Gastrocnemius medialis (tissue), 4 donors: Measurements from ENCODE around the gene SLC35B4. TPM values are rescaled to one million over a fixed set of nuclear protein-coding genes. Genes with fewer than 3 reads are reported as not detected.

Source experiments
- ATAC-seq, 2 donors: fragments of 150-250 bp; one replicate each; pipeline ENCODE4 v1.9.1; 2016
- DNase-seq, 2 donors: peaks; one replicate each; pipeline ENCODE4 v3.0.0-alpha.2; 2019
- H3K27ac ChIP-seq, 4 donors: fragments of 200-600 bp; sonication (generic); 1 replicate in 1 of 4; 2 replicates in 3 of 4; pipeline ENCODE4 v1.5.1; 2016 to 2018; ENCODE audit warnings: mild to moderate bottlenecking in 2 of 4, moderate library complexity in 1 of 4
- H3K27me3 ChIP-seq, 3 donors: fragments of 200-600 bp; sonication (generic) in 2 of 3; 1 replicate in 1 of 3; 2 replicates in 2 of 3; pipeline versions ENCODE4 v1.5.1 to v1.6.0; 2016 to 2019; ENCODE audit warnings: mild to moderate bottlenecking in 1 of 3, moderate library complexity in 1 of 3
- H3K36me3 ChIP-seq, 2 donors: fragments of 200-600 bp; sonication (generic) in 1 of 2; one replicate each; pipeline ENCODE4 v1.5.1; 2017 to 2018
- H3K4me1 ChIP-seq, 2 donors: fragments of 200-600 bp; sonication (generic) in 1 of 2; one replicate each; pipeline ENCODE4 v1.5.1; 2016 to 2017; ENCODE audit warnings: mild to moderate bottlenecking in 2 of 2
- H3K4me3 ChIP-seq, 4 donors: fragments of 200-600 bp; sonication (generic) in 3 of 4; 1 replicate in 1 of 4; 2 replicates in 3 of 4; pipeline ENCODE4 v1.5.1; 2016 to 2019; ENCODE audit warnings: mild to moderate bottlenecking in 2 of 4
- H3K9me3 ChIP-seq, 3 donors: fragments of 200-600 bp; sonication (generic) in 2 of 3; 1 replicate in 1 of 3; 2 replicates in 2 of 3; pipeline ENCODE4 v1.5.1; 2016 to 2019
- CTCF ChIP-seq, 5 experiments: fragments of 450-650 bp in 3 of 5; fragments of 200-600 bp in 2 of 5; sonication (generic) in 2 of 5; IDR thresholded peaks in 4 of 5; conservative IDR thresholded peaks in 1 of 5; 1 replicate in 4 of 5; 2 replicates in 1 of 5; pipeline ENCODE4 v1.5.1; 2016 to 2019; ENCODE audit warnings: antibody characterized with exemption in 5 of 5, mild to moderate bottlenecking in 3 of 5, moderate library complexity in 3 of 5
- POLR2A ChIP-seq, 2 donors: fragments of 450-650 bp; IDR thresholded peaks; one replicate each; pipeline ENCODE4 v1.6.1; 2017; ENCODE audit warnings: antibody characterized with exemption in 2 of 2, mild to moderate bottlenecking in 2 of 2, moderate library complexity in 2 of 2
- in situ Hi-C, 4 donors: fragments of 200-750 bp; cut with MboI; loops; one replicate each; pipeline versions ENCODE4 v1.15.0 to v1.8.0; 2017; ENCODE audit warnings: low sequenced_read_pairs in 4 of 4
- intact Hi-C: fragments of 100-400 bp; cut with DNase I; formaldehyde crosslinking; loops from one replicate; pipeline ENCODE4 v1.15.1; 2023; ENCODE audit warnings: low total_unique reads
- total RNA-seq, 4 donors: library from RNA; depleted of rRNA; stranded (reverse); fragments of >200 nt; gene quantifications; one replicate each; pipeline versions ENCODE4 v1.1.0 to v1.2.3, GENCODE V29; 2016

The SLC35B4 gene
- total RNA-seq, 4 donors from 2014 or later = 1.7 to 5.0 (median 2.3) TPM

- H3K4me1 ChIP-seq = no peaks in the 10 kb centered on the region
- intact Hi-C loops = no loop called here
- ATAC-seq = no peak
These were observed 32.7 kb downstream of the SLC35B4 start for GRCh38 chr7:134284011-134284410.

GRCh38 chr7:134280508-134280907 lies 36.2 kb downstream of the SLC35B4 start:
- H3K4me3 ChIP-seq = no peak overlapping the region
- H3K27me3 ChIP-seq = no peaks in the 10 kb centered on the region
- intact Hi-C loops = no loop called here
- in situ Hi-C loops = no loop called here
- H3K27ac ChIP-seq = no peak overlapping the region
- H3K9me3 ChIP-seq = no peaks in the 10 kb centered on the region
- DNase-seq (no peak), ATAC-seq (no peak)
- TF ChIP-seq POLR2A (IDR thresholded peaks at IDR 0.05) (no peak), CTCF (IDR thresholded peaks at IDR 0.05 in 4 of 5, conservative IDR thresholded peaks at IDR 0.05 in 1 of 5) (no peak)
- no peaks in the 10 kb centered on the region for H3K36me3 ChIP-seq
- H3K4me1 ChIP-seq = no peaks in the 10 kb centered on the region

More at GRCh38 chr7:134284011-134284410, 32.7 kb downstream of the SLC35B4 start:
- no peak overlapping the region for H3K27ac ChIP-seq
- no peaks in the 10 kb centered on the region for H3K27me3 ChIP-seq
- TF ChIP-seq CTCF (IDR thresholded peaks at IDR 0.05 in 4 of 5, conservative IDR thresholded peaks at IDR 0.05 in 1 of 5) (no peak), POLR2A (IDR thresholded peaks at IDR 0.05) (no peak)
- no peak overlapping the region for H3K4me3 ChIP-seq
- no peaks in the 10 kb centered on the region for H3K9me3 ChIP-seq
- in situ Hi-C loops = no loop called here
- no peaks in the 10 kb centered on the region for H3K36me3 ChIP-seq
- DNase-seq = no peak

- Histone ChIP-seq H3K4me1 (no peaks in the 10 kb centered on the region), H3K36me3 (no peaks in the 10 kb centered on the region), H3K9me3 (no peaks in the 10 kb centered on the region), H3K27me3 (no peaks in the 10 kb centered on the region), H3K4me3 (no peak overlapping the region), H3K27ac (no peak overlapping the region)
- DNase-seq (no peak), ATAC-seq (no peak)
- in situ Hi-C loops = no loop called here
- intact Hi-C loops = no loop called here
- TF ChIP-seq POLR2A (IDR thresholded peaks at IDR 0.05) = no peak
- no peak for TF ChIP-seq CTCF (IDR thresholded peaks at IDR 0.05 in 4 of 5, conservative IDR thresholded peaks at IDR 0.05 in 1 of 5)
These were observed 36.8 kb downstream of the SLC35B4 start for GRCh38 chr7:134279898-134280297.

GRCh38 chr7:134279336-134279735 lies 37.4 kb downstream of the SLC35B4 start:
- Histone ChIP-seq H3K36me3 (no peaks in the 10 kb centered on the region), H3K27ac (no peak overlapping the region), H3K9me3 (no peaks in the 10 kb centered on the region), H3K4me1 (no peaks in the 10 kb centered on the region), H3K4me3 (no peak overlapping the region), H3K27me3 (no peaks in the 10 kb centered on the region)
- in situ Hi-C loops = no loop called here
- no peak for ATAC-seq
- intact Hi-C loops = no loop called here
- TF ChIP-seq POLR2A (IDR thresholded peaks at IDR 0.05) = no peak
- TF ChIP-seq CTCF (IDR thresholded peaks at IDR 0.05 in 4 of 5, conservative IDR thresholded peaks at IDR 0.05 in 1 of 5) = no peak
- DNase-seq = no peak

GRCh38 chr7:134278502-134279153 lies 38.1 kb downstream of the SLC35B4 start:
- TF ChIP-seq CTCF (IDR thresholded peaks at IDR 0.05 in 4 of 5, conservative IDR thresholded peaks at IDR 0.05 in 1 of 5) (no peak), POLR2A (IDR thresholded peaks at IDR 0.05) (no peak)
- no peaks in the 10 kb centered on the region for H3K36me3 ChIP-seq
- H3K4me3 ChIP-seq = no peak overlapping the region
- DNase-seq (no peak), ATAC-seq (no peak)
- in situ Hi-C loops (no loop called here), intact Hi-C loops (no loop called here)
- H3K27ac ChIP-seq = no peak overlapping the region
- H3K9me3 ChIP-seq = no peaks in the 10 kb centered on the region
- H3K27me3 ChIP-seq = no peaks in the 10 kb centered on the region
- no peaks in the 10 kb centered on the region for H3K4me1 ChIP-seq
